Gastrocnemius medialis (tissue), 4 donors: Measurements from ENCODE around the gene ACSF2. TPM values are rescaled to one million over a fixed set of nuclear protein-coding genes. Genes with fewer than 3 reads are reported as not detected.
A peak's percentile ranks its signal among the peaks of the same experiment; 100 is the strongest.

ENCODE experiments used
- ATAC-seq, 2 donors: fragments of 150-250 bp; one replicate each; pipeline ENCODE4 v1.9.1; 2016
- DNase-seq, 2 donors: peaks; one replicate each; pipeline ENCODE4 v3.0.0-alpha.2; 2019
- H3K27ac ChIP-seq, 4 donors: fragments of 200-600 bp; sonication (generic); 1 replicate in 1 of 4; 2 replicates in 3 of 4; pipeline ENCODE4 v1.5.1; 2016 to 2018; ENCODE audit warnings: mild to moderate bottlenecking in 2 of 4, moderate library complexity in 1 of 4
- H3K27me3 ChIP-seq, 3 donors: fragments of 200-600 bp; sonication (generic) in 2 of 3; 1 replicate in 1 of 3; 2 replicates in 2 of 3; pipeline versions ENCODE4 v1.5.1 to v1.6.0; 2016 to 2019; ENCODE audit warnings: mild to moderate bottlenecking in 1 of 3, moderate library complexity in 1 of 3
- H3K36me3 ChIP-seq, 2 donors: fragments of 200-600 bp; sonication (generic) in 1 of 2; one replicate each; pipeline ENCODE4 v1.5.1; 2017 to 2018
- H3K4me1 ChIP-seq, 2 donors: fragments of 200-600 bp; sonication (generic) in 1 of 2; one replicate each; pipeline ENCODE4 v1.5.1; 2016 to 2017; ENCODE audit warnings: mild to moderate bottlenecking in 2 of 2
- H3K4me3 ChIP-seq, 4 donors: fragments of 200-600 bp; sonication (generic) in 3 of 4; 1 replicate in 1 of 4; 2 replicates in 3 of 4; pipeline ENCODE4 v1.5.1; 2016 to 2019; ENCODE audit warnings: mild to moderate bottlenecking in 2 of 4
- H3K9me3 ChIP-seq, 3 donors: fragments of 200-600 bp; sonication (generic) in 2 of 3; 1 replicate in 1 of 3; 2 replicates in 2 of 3; pipeline ENCODE4 v1.5.1; 2016 to 2019
- POLR2A ChIP-seq, 2 donors: fragments of 450-650 bp; IDR thresholded peaks; one replicate each; pipeline ENCODE4 v1.6.1; 2017; ENCODE audit warnings: antibody characterized with exemption in 2 of 2, mild to moderate bottlenecking in 2 of 2, moderate library complexity in 2 of 2
- in situ Hi-C, 4 donors: fragments of 200-750 bp; cut with MboI; loops; one replicate each; pipeline versions ENCODE4 v1.15.0 to v1.8.0; 2017; ENCODE audit warnings: low sequenced_read_pairs in 4 of 4
- intact Hi-C: fragments of 100-400 bp; cut with DNase I; formaldehyde crosslinking; loops from one replicate; pipeline ENCODE4 v1.15.1; 2023; ENCODE audit warnings: low total_unique reads
- total RNA-seq, 4 donors: library from RNA; depleted of rRNA; stranded (reverse); fragments of >200 nt; gene quantifications; one replicate each; pipeline versions ENCODE4 v1.1.0 to v1.2.3, GENCODE V29; 2016
- TF ChIP-seq, protein P1 (sequence below), 5 experiments: fragments of 450-650 bp in 3 of 5; fragments of 200-600 bp in 2 of 5; sonication (generic) in 2 of 5; IDR thresholded peaks in 4 of 5; conservative IDR thresholded peaks in 1 of 5; 1 replicate in 4 of 5; 2 replicates in 1 of 5; pipeline ENCODE4 v1.5.1; 2016 to 2019; ENCODE audit warnings: antibody characterized with exemption in 5 of 5, mild to moderate bottlenecking in 3 of 5, moderate library complexity in 3 of 5

ACSF2 gene
- total RNA-seq, 4 donors from 2014 or later, result 8.7 to 61.4 (median 34.2) TPM

DNA sequence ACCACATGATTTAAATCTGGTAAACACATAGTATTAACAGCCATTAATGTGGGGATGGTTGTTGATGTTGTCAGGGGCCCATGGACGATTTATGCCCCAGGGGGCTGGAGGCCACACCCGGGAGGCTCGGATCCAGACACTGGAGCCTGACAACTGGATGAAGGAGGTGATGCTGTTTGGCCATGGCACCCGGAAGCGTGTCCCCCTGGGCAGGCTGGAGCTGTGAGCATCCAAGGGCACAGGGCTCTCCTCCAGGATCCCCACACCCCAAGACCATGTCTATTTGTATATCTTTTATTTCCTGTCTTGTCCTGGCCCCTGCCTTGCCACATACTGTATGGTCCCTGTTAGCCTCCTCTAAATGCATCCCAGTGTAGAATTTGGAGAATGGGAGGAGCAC is 57.2 kb downstream of the ACSF2 start:
- no peaks in the 10 kb centered on the region for H3K9me3 ChIP-seq
- ATAC-seq (no peak), DNase-seq (no peak)
- H3K36me3 ChIP-seq, result peaks cover 0 to 40% of the 10 kb centered on the region in 2 donors
- H3K4me3 ChIP-seq, result no peak overlapping the region
- peak overlapping the region; percentile 95 to 98 (median 97) for H3K27ac ChIP-seq
- intact Hi-C loops (loop anchor here (2.0 to 10.0 kb wide), 3 partner anchors 26 to 222 kb away; partner anchors contain the start of genes ANKRD40 and MYCBPAP), in situ Hi-C loops (loop anchor here in 2 of 4 donors (10.0 to 25.0 kb wide), 2 partner anchors 96 to 222 kb away; partner anchors contain the start of genes ANKRD40 (in 1 of the 2) and LRRC59 (in 1 of the 2))
- H3K27me3 ChIP-seq, result no peaks in the 10 kb centered on the region
- peaks cover 24 to 32% of the 10 kb centered on the region in 2 donors for H3K4me1 ChIP-seq
- no peak for TF ChIP-seq POLR2A (IDR thresholded peaks at IDR 0.05)

DNA sequence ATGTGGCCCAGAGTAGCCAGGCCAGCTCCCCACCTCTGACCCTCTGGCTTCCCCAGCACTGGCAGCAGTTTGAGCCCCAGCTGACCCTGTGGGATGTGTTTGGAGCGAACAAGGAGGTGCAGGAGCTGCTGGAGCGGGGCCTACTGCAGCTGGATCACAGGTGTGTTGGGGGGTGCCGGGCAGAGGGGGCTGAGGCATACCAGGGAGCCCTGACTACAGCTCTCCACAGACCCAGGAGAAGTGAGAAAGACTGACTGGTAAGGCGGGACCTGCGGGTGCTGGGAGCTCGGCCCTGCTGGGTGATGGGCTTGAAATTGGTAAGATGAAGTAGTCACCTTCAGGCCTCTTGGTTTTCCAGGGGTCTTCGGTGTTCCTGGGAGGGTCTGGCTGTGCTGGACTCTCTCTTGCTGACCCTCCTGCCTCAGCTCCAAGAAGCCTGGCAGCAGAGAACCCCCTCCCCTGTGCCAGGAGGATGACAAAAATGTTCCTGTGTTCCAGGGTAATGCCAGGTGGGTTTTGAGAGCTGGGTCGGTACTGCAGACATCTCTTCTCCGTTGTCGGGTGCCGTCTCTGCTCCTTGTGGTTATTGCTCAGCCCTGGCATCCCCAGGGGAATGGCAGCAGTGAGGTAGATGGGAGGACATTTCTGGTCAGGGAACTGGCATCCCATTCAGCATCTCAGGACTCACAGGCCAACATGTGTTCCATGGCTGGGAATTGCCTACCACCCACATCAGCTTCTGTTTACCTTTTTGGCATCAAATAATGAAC is 58.6 kb downstream of the ACSF2 start:
- TF ChIP-seq, protein P1, sequence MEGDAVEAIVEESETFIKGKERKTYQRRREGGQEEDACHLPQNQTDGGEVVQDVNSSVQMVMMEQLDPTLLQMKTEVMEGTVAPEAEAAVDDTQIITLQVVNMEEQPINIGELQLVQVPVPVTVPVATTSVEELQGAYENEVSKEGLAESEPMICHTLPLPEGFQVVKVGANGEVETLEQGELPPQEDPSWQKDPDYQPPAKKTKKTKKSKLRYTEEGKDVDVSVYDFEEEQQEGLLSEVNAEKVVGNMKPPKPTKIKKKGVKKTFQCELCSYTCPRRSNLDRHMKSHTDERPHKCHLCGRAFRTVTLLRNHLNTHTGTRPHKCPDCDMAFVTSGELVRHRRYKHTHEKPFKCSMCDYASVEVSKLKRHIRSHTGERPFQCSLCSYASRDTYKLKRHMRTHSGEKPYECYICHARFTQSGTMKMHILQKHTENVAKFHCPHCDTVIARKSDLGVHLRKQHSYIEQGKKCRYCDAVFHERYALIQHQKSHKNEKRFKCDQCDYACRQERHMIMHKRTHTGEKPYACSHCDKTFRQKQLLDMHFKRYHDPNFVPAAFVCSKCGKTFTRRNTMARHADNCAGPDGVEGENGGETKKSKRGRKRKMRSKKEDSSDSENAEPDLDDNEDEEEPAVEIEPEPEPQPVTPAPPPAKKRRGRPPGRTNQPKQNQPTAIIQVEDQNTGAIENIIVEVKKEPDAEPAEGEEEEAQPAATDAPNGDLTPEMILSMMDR (IDR thresholded peaks at IDR 0.05 in 4 of 5, conservative IDR thresholded peaks at IDR 0.05 in 1 of 5), result no peak
- no peak for TF ChIP-seq POLR2A (IDR thresholded peaks at IDR 0.05)
- ATAC-seq (no peak), DNase-seq (no peak)
- H3K4me1 ChIP-seq, result peaks cover 18 to 28% of the 10 kb centered on the region in 2 donors
- no peak overlapping the region for H3K27ac ChIP-seq
- H3K9me3 ChIP-seq, result no peaks in the 10 kb centered on the region
- peaks cover 0 to 40% of the 10 kb centered on the region in 2 donors for H3K36me3 ChIP-seq
- H3K4me3 ChIP-seq, result no peak overlapping the region
- intact Hi-C loops, result loop anchor here (5.0 to 10.0 kb wide), 2 partner anchors 122 to 220 kb away; partner anchors contain the start of gene ANKRD40
- H3K27me3 ChIP-seq, result no peaks in the 10 kb centered on the region
- in situ Hi-C loops, result loop anchor here in 3 of 4 donors (5.0 to 25.0 kb wide), 3 partner anchors 97 to 220 kb away; partner anchors contain the start of genes ANKRD40 (in 1 of the 3) and LRRC59 (in 1 of the 3)

DNA sequence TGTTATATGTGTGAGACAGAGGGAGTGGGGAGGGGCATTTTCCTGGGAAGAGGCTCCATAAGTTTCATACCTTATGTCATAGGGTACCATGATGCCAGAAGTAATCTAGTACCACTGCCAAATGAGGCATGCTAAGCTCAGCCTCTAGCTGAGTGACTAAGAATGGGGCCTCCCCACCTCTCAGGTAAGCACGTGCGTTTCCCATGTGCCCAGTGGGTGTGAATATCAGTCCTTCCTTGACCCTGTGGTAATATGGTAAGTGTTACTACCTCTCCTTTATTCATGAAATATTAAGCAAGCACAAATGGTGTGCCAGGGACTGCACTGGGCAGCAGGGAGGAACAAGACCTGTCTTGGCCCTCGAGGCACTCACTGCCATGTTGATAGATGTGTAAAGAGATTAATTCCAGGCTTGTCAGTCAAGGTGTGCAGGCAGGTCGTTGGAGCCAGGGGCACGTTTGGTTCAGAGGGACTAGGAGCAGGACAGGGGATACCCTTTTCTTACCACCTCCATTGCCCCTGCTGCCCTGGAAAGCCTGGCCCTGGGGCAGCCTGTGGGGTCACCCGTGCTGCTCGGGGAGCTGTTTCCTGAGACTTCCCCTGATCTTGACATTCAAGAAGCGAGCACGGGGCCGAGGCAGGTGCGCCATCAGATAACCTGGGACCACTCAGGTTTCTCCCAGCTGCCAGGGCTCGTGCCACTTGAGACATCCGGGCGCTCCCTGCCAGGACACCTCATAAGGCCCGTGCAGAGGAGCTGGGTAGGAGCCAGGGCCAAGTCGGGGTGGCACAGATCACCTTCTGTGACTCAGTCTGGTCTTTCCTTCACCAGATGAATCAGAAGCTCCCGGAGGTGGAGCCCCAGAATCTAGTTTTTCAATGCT is 61.4 kb downstream of the ACSF2 start:
- peak; percentile 53 to 69 for DNase-seq
- in situ Hi-C loops, result loop anchor here in 3 of 4 donors (5.0 to 25.0 kb wide), 3 partner anchors 100 to 217 kb away; partner anchors contain the start of genes ANKRD40 (in 1 of the 3) and LRRC59 (in 1 of the 3)
- intact Hi-C loops, result loop anchor here (10.0 kb wide), 1 partner anchor 217 kb away; the partner anchor contains the start of gene ANKRD40

DNA sequence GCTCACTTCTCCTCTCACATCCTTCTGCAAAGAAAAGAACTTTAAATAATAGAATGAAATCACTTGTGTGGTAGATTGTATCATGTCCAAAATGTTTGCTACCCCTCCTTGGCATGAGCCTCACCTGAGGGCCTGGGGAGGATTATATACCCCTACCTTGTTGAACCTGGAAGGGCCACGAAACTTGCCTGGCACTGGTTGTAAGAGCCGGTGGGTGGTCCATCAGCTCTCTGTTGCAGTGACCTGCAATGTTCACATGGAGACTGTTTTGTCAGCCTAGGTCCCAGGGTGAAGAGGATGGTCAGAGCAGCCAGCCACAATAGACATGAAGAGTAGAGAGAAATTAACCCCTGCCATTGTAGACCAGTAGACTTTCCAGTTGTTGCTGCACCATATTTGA is 62.9 kb downstream of the ACSF2 start:
- TF ChIP-seq, protein P1 (IDR thresholded peaks at IDR 0.05 in 4 of 5, conservative IDR thresholded peaks at IDR 0.05 in 1 of 5), result no peak
- no peak for TF ChIP-seq POLR2A (IDR thresholded peaks at IDR 0.05)
- intact Hi-C loops, result loop anchor here (10.0 kb wide), 1 partner anchor 216 kb away; the partner anchor contains the start of gene ANKRD40
- no peak for DNase-seq

More for the DNA sequence above, 61.4 kb downstream of the ACSF2 start:
- Histone ChIP-seq H3K4me1 (peaks cover 4 to 9% of the 10 kb centered on the region in 2 donors), H3K4me3 (no peak overlapping the region), H3K27me3 (no peaks in the 10 kb centered on the region), H3K9me3 (no peaks in the 10 kb centered on the region), H3K27ac (peak overlapping the region in 3 of 4 donors; percentile 5 to 67 (median 55)), H3K36me3 (peaks cover 0 to 36% of the 10 kb centered on the region in 2 donors)
- peak; percentile 53 to 67 for ATAC-seq
- TF ChIP-seq, protein P1 (IDR thresholded peaks at IDR 0.05 in 4 of 5, conservative IDR thresholded peaks at IDR 0.05 in 1 of 5), result no peak
- no peak for TF ChIP-seq POLR2A (IDR thresholded peaks at IDR 0.05)

More for the DNA sequence above, 62.9 kb downstream of the ACSF2 start:
- no peak for ATAC-seq
- Histone ChIP-seq H3K27ac (no peak overlapping the region), H3K4me3 (no peak overlapping the region), H3K9me3 (no peaks in the 10 kb centered on the region), H3K36me3 (peaks cover 0 to 29% of the 10 kb centered on the region in 2 donors), H3K27me3 (no peaks in the 10 kb centered on the region), H3K4me1 (no peaks in the 10 kb centered on the region)
- in situ Hi-C loops, result loop anchor here in 3 of 4 donors (5.0 to 25.0 kb wide), 3 partner anchors 102 to 216 kb away; partner anchors contain the start of genes ANKRD40 (in 1 of the 3) and LRRC59 (in 1 of the 3)
